BLaER1 treated with 17β-estradiol and CSF1 and Interleukin-3, amounts not matched to agents 10 nM and 100 nM (cell line): ENCODE results near the gene GATA5.

Experiments
- H3K27ac ChIP-seq, 11 experiments: shearing (Covaris generic); formaldehyde crosslinking; 2 replicates each; pipeline ENCODE4 v1.8.1; 2022
- H3K27me3 ChIP-seq, 11 experiments: shearing (Covaris generic); formaldehyde crosslinking; 2 replicates each; pipeline ENCODE4 v1.8.1; 2022
- H3K36me3 ChIP-seq, 11 experiments: shearing (Covaris generic); formaldehyde crosslinking; 2 replicates each; pipeline ENCODE4 v1.8.1; 2022
- H3K4me1 ChIP-seq, 10 experiments: shearing (Covaris generic); formaldehyde crosslinking; 2 replicates each; pipeline ENCODE4 v1.8.1; 2022
- H3K4me2 ChIP-seq, 11 experiments: shearing (Covaris generic); formaldehyde crosslinking; 2 replicates each; pipeline ENCODE4 v1.8.1; 2022
- H3K4me3 ChIP-seq, 10 experiments: shearing (Covaris generic); formaldehyde crosslinking; 2 replicates each; pipeline ENCODE4 v1.8.1; 2022
- H3K9ac ChIP-seq, 11 experiments: shearing (Covaris generic); formaldehyde crosslinking; 2 replicates each; pipeline ENCODE4 v1.8.1; 2022
- H3K9me3 ChIP-seq, 11 experiments: shearing (Covaris generic); formaldehyde crosslinking; replicated peaks in 1 of 11; 2 replicates each; pipeline ENCODE4 v1.8.1; 2022
- H4K20me1 ChIP-seq, 11 experiments: shearing (Covaris generic); formaldehyde crosslinking; 2 replicates each; pipeline ENCODE4 v1.8.1; 2022
- Cebpa-rat ChIP-seq, 11 experiments: shearing (Covaris generic); IDR thresholded peaks; 2 replicates each; pipeline ENCODE4 v1.8.1; 2022

GATA5 gene

GRCh38 chr20:62472138-62472940, 3.5 kb downstream of the GATA5 start:
- Histone ChIP-seq H3K4me3 (no peak overlapping the region), H3K36me3 (no peaks in the 10 kb centered on the region), H4K20me1 (peaks cover 0 to 83% (median 45%) of the 10 kb centered on the region in 11 experiments; a peak in 19 of 22 replicates), H3K27me3 (peaks cover 90 to 99% (median 95%) of the 10 kb centered on the region in 11 experiments), H3K27ac (no peak overlapping the region), H3K4me1 (peaks cover 13 to 36% (median 24%) of the 10 kb centered on the region in 10 experiments; a peak in 15 of 20 replicates), H3K4me2 (no peak overlapping the region), H3K9me3 (no peaks in the 10 kb centered on the region), H3K9ac (no peak overlapping the region)
- TF ChIP-seq Cebpa-rat (IDR thresholded peaks at IDR 0.05) = no peak

- Histone ChIP-seq H3K4me2 (no peak overlapping the region), H3K9ac (no peak overlapping the region), H3K36me3 (no peaks in the 10 kb centered on the region), H3K27ac (no peak overlapping the region), H4K20me1 (peaks cover 0 to 88% (median 39%) of the 10 kb centered on the region in 11 experiments; a peak in 18 of 22 replicates), H3K9me3 (no peaks in the 10 kb centered on the region), H3K27me3 (peaks cover 74 to 99% (median 88%) of the 10 kb centered on the region in 11 experiments), H3K4me3 (no peak overlapping the region), H3K4me1 (peaks cover 5 to 27% (median 18%) of the 10 kb centered on the region in 10 experiments; a peak in 15 of 20 replicates)
- TF ChIP-seq Cebpa-rat (IDR thresholded peaks at IDR 0.05) = no peak
Observed at GRCh38 chr20:62470459-62470858, 5.3 kb downstream of the GATA5 start.

GRCh38 chr20:62470001-62470400, 5.8 kb downstream of the GATA5 start:
- H3K4me3 ChIP-seq = no peak overlapping the region
- no peak overlapping the region for H3K4me2 ChIP-seq
- no peak overlapping the region for H3K27ac ChIP-seq
- TF ChIP-seq Cebpa-rat (IDR thresholded peaks at IDR 0.05) = no peak
- H4K20me1 ChIP-seq = peaks cover 0 to 83% (median 34%) of the 10 kb centered on the region in 11 experiments; a peak in 17 of 22 replicates
- no peaks in the 10 kb centered on the region for H3K9me3 ChIP-seq
- H3K9ac ChIP-seq = no peak overlapping the region
- no peaks in the 10 kb centered on the region for H3K36me3 ChIP-seq
- peaks cover 69 to 97% (median 83%) of the 10 kb centered on the region in 11 experiments for H3K27me3 ChIP-seq
- H3K4me1 ChIP-seq = peaks cover under 1 to 22% (median 13%) of the 10 kb centered on the region in 10 experiments; a peak in 15 of 20 replicates

- no peak overlapping the region for H3K4me3 ChIP-seq
Observed at GRCh38 chr20:62469352-62469751, 6.4 kb downstream of the GATA5 start.

GRCh38 chr20:62466806-62467537, 8.8 kb downstream of the GATA5 start:
- Histone ChIP-seq H3K9ac (no peak overlapping the region), H3K4me2 (no peak overlapping the region), H3K4me1 (peaks cover 0 to 2% (median 0%) of the 10 kb centered on the region in 10 experiments; a peak in 1 of 20 replicates), H3K27ac (no peak overlapping the region), H3K27me3 (peaks cover 42 to 67% (median 53%) of the 10 kb centered on the region in 11 experiments), H3K9me3 (no peaks in the 10 kb centered on the region), H3K4me3 (no peak overlapping the region), H4K20me1 (peaks cover 0 to 71% (median 5%) of the 10 kb centered on the region in 11 experiments; a peak in 10 of 22 replicates), H3K36me3 (no peaks in the 10 kb centered on the region)
- TF ChIP-seq Cebpa-rat (IDR thresholded peaks at IDR 0.05) = no peak

More at GRCh38 chr20:62469352-62469751, 6.4 kb downstream of the GATA5 start:
- no peaks in the 10 kb centered on the region for H3K36me3 ChIP-seq
- H3K9me3 ChIP-seq = no peaks in the 10 kb centered on the region
- H3K4me1 ChIP-seq = peaks cover 0 to 16% (median 7%) of the 10 kb centered on the region in 10 experiments; a peak in 12 of 20 replicates
- peaks cover 0 to 79% (median 28%) of the 10 kb centered on the region in 11 experiments; a peak in 16 of 22 replicates for H4K20me1 ChIP-seq
- no peak overlapping the region for H3K9ac ChIP-seq
- H3K27ac ChIP-seq = no peak overlapping the region
- TF ChIP-seq Cebpa-rat (IDR thresholded peaks at IDR 0.05) = no peak
- H3K27me3 ChIP-seq = peaks cover 63 to 91% (median 77%) of the 10 kb centered on the region in 11 experiments
- H3K4me2 ChIP-seq = no peak overlapping the region

- no peak for TF ChIP-seq Cebpa-rat (IDR thresholded peaks at IDR 0.05)
- H3K9ac ChIP-seq = no peak overlapping the region
- H3K9me3 ChIP-seq = no peaks in the 10 kb centered on the region
- no peak overlapping the region for H3K4me3 ChIP-seq
- H4K20me1 ChIP-seq = peaks cover 0 to 68% (median 4%) of the 10 kb centered on the region in 11 experiments; a peak in 9 of 22 replicates
- no peak overlapping the region for H3K27ac ChIP-seq
- peaks cover 35 to 59% (median 45%) of the 10 kb centered on the region in 11 experiments for H3K27me3 ChIP-seq
- H3K36me3 ChIP-seq = no peaks in the 10 kb centered on the region
- no peaks in the 10 kb centered on the region for H3K4me1 ChIP-seq
- H3K4me2 ChIP-seq = no peak overlapping the region
Observed at GRCh38 chr20:62466072-62466760, 9.6 kb downstream of the GATA5 start.

GRCh38 chr20:62464990-62465389, 10.8 kb downstream of the GATA5 start:
- no peak overlapping the region for H3K9ac ChIP-seq
- H3K27ac ChIP-seq = no peak overlapping the region
- no peak for TF ChIP-seq Cebpa-rat (IDR thresholded peaks at IDR 0.05)
- H3K4me1 ChIP-seq = no peaks in the 10 kb centered on the region
- H3K9me3 ChIP-seq = no peaks in the 10 kb centered on the region
- H3K4me3 ChIP-seq = no peak overlapping the region
- peaks cover 0 to 56% (median 7%) of the 10 kb centered on the region in 11 experiments; a peak in 8 of 22 replicates for H4K20me1 ChIP-seq
- no peaks in the 10 kb centered on the region for H3K36me3 ChIP-seq
- no peak overlapping the region for H3K4me2 ChIP-seq
- peaks cover 22 to 47% (median 33%) of the 10 kb centered on the region in 11 experiments for H3K27me3 ChIP-seq

- H3K9ac ChIP-seq = no peak overlapping the region
Observed at GRCh38 chr20:62464425-62464770, 11.4 kb downstream of the GATA5 start.

More at GRCh38 chr20:62464425-62464770, 11.4 kb downstream of the GATA5 start:
- H3K27me3 ChIP-seq = peaks cover 16 to 41% (median 27%) of the 10 kb centered on the region in 11 experiments
- H3K27ac ChIP-seq = no peak overlapping the region
- no peaks in the 10 kb centered on the region for H3K36me3 ChIP-seq
- H3K9me3 ChIP-seq = no peaks in the 10 kb centered on the region
- H3K4me1 ChIP-seq = no peaks in the 10 kb centered on the region
- TF ChIP-seq Cebpa-rat (IDR thresholded peaks at IDR 0.05) = no peak
- H4K20me1 ChIP-seq = peaks cover 0 to 50% (median 6%) of the 10 kb centered on the region in 11 experiments; a peak in 8 of 22 replicates
- H3K4me2 ChIP-seq = no peak overlapping the region
- H3K4me3 ChIP-seq = no peak overlapping the region
